Mononuclear cell (primary cell): Measurements from ENCODE around the gene MGRN1. TPM values are rescaled to one million over a fixed set of nuclear protein-coding genes. Genes with fewer than 3 reads are reported as not detected.
"Not testable (repeated sequence)": the region's sequence is repeated elsewhere in the genome, so short reads cannot be mapped to it uniquely, and the experiment has no call there.

Source experiments
- H3K27me3 ChIP-seq: 2 replicates; pipeline ENCODE4 v1.6.0; 2011; ENCODE audit warnings: low read length, control low read depth; ENCODE audit not compliant: insufficient read depth
- H3K4me1 ChIP-seq: 2 replicates; pipeline ENCODE4 v1.5.1; 2011; ENCODE audit warnings: mild to moderate bottlenecking, low read length, control low read depth; ENCODE audit not compliant: insufficient read depth
- H3K4me3 ChIP-seq: 2 replicates; pipeline ENCODE4 v1.5.1; 2011; ENCODE audit warnings: mild to moderate bottlenecking, low read length, moderate library complexity
- H3K9me3 ChIP-seq: 2 replicates; pipeline ENCODE4 v1.5.1; 2011; ENCODE audit warnings: low read depth, mild to moderate bottlenecking, control low read depth, low read length
- total RNA-seq: library from RNA; depleted of rRNA; stranded (reverse); fragments of >200 nt; gene quantifications from one replicate; pipeline ENCODE4 v1.2.3, GENCODE V29; 2012

MGRN1 gene
- total RNA-seq, 1 donor = 40.8 TPM

GRCh38 chr16:4738370-4738769 is 113.7 kb downstream of the MGRN1 start:
- not testable (repeated sequence) for H3K27me3 ChIP-seq, H3K4me3 ChIP-seq, H3K9me3 ChIP-seq
- H3K4me1 ChIP-seq = peaks cover 12% of the 10 kb centered on the region

Other genes with a start within 250 kb of the MGRN1 start
- gene CORO7, start 208.2 kb upstream of the MGRN1 start, total RNA-seq = 235 TPM
- 8.4 TPM for gene DNAJA3, start 199.0 kb upstream of the MGRN1 start, total RNA-seq
- 24.8 TPM for gene NMRAL1, start 150.2 kb upstream of the MGRN1 start, total RNA-seq
- gene HMOX2, start 148.4 kb upstream of the MGRN1 start, total RNA-seq = 26.7 TPM
- 8.0 TPM for gene CDIP1, start 86.1 kb upstream of the MGRN1 start, total RNA-seq
- gene C16orf96, start 68.5 kb upstream of the MGRN1 start, total RNA-seq = 0.42 TPM
- gene UBALD1, start 9.9 kb upstream of the MGRN1 start, total RNA-seq = 7.9 TPM
- 28.0 TPM for gene NUDT16L1, start 68.7 kb downstream of the MGRN1 start, total RNA-seq
- 3.8 TPM for gene ANKS3, start 109.4 kb downstream of the MGRN1 start, total RNA-seq
- not detected for gene DNAAF8, start 109.7 kb downstream of the MGRN1 start, total RNA-seq
- 7.7 TPM for gene ZNF500, start 142.3 kb downstream of the MGRN1 start, total RNA-seq
- not detected for gene SEPTIN12, start 163.5 kb downstream of the MGRN1 start, total RNA-seq
- not detected for gene SMIM22, start 170.5 kb downstream of the MGRN1 start, total RNA-seq
- 19.3 TPM for gene ROGDI, start 177.8 kb downstream of the MGRN1 start, total RNA-seq
- 49.7 TPM for gene GLYR1, start 222.5 kb downstream of the MGRN1 start, total RNA-seq
- gene UBN1, start 222.7 kb downstream of the MGRN1 start, total RNA-seq = 47.1 TPM